Measurements from ENCODE around the gene PCNT.
"Not testable (repeated sequence)": the region's sequence is repeated elsewhere in the genome, so short reads cannot be mapped to it uniquely, and the experiment has no call there.

Gene PCNT

DNA sequence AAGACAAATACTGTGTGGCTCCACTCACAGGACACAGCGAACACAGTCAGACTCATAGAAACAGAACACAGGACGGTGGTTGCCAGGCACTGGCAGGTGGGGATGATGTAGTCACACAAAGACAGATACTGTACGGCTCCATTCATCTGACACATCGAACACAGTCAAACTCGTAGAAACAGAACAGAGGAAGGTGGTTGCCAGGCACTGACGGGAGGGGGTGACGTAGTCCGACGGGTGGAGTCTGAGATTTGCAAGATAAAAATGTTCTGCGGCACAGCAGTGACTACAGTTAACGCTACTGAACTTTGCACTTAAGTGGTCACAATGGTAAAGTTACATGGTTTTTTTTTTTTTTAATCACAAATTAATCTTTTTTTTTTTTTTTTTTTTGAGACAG lies 19.0 kb upstream of the PCNT start:
- no peak for DNase-seq

DNA sequence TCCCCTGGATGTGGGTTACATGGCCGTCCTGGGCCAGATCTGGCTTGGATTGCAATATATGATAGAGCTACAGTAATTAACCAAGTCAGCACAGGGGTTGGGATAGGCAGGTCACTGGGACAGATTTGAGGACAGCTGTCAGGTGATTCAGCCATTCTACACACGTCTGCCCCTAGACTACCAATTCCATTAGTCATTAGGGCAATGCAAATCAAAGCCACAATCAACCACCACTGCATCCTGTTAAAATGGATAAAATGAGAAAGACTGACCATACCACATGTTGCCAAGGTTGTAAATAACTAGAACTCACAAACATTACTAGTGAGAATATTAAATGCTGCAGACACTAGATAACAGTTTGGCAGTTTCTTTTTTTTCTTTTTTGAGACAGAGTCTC lies 16.3 kb upstream of the PCNT start:
- DNase-seq: no peak

DNA sequence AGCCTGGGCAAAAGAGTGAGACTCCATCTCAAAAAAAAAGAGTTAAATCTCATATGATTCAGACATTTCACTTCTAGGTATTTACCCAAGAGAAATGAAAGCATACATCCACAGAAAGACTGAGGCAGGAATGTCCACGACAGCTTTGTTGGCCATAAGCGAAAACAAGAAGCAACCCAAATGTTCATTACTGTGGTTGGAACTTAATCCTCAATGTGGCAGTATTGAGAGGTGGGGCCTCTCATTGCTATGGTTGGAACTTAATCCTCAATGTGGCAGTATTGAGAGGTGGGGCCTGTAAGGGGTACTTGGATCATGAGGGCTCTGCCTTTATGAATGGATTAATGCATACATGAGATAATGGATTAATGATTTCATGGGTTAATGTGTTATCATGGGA lies 15.5 kb upstream of the PCNT start:
- DNase-seq: no peak

DNA sequence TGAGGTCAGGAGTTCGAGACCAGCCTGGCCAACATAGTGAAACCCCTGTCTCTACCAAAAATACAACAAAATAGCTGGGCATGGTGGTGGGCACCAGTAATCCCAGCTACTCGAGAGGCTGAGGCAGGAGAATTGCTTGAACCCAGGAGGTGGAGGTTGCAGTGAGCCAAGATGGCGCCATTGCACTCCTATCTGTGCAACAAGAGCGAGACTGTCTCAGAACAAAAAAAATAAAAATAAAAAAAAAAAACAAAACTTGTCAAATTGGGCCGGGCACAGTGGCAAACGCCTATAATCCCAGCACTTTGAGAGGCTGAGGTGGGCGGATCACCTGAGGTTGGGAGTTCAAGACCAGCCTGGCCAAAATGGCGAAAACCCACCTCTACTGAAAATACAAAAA lies 13.7 kb upstream of the PCNT start:
- not testable (repeated sequence) for DNase-seq

DNA sequence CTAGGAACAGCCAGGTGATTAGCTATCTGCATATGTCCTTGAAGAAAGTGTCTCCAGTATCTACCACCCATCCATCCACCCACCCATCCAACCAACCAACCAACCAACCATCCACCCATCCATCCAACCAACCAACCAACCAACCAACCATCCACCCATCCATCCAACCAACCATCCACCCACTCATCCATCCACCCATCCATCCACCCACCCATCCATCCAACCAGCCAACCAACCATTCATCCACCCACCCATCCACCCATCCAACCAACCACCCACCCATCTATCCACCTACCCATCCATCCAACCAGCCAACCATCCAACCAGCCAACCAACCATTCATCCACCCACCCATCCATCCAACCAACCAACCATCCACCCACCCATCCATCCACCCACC lies 12.4 kb upstream of the PCNT start:
- DNase-seq: no peak

DNA sequence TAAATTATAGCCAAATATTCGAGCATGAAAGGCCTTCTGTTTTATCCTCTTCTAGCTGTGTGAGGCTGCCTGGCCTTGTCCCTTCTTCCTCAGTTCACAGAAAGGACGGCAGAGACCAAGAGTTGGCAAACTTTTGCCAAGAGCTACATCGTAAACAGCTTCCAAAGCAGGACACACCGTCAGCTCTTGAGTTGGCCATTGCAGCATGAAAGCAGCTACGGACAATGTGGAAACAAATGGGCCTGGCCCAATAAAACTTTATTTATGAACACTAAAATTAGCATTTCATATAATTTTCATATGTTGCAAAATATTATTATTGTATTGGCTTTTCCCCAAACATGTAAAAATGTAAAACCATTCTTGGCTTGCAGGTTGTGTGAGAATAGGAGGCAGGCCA lies 11.0 kb upstream of the PCNT start:
- DNase-seq: no peak

DNA sequence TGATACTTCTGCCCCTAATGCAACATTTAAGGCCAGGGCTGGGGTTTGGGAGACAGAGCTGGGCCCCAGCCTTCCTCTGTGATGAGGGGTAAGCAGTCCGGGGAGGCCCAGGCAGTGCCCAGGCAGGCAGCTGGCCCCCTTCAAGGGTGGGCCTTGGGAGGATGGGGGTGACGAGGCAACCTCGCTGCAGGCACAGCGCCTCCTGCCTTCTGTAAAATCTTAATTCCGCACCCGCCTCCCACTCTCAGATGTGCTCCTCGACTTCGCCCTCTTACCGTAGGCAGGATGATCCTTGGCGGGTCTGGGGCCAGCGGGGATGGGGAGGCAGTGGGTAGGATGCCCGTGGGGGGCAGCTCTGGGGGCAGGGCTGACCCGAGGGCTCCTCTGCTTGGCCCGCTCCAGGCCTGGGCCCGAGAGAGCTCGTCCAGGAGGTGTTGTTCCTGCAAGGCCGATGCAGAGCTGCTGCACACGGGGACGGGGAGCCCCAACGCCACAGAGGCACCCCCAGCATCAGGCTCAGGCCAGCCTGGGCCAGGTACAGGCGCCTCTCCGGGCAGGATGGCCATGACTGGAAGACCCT lies 9.4 kb upstream of the PCNT start:
- no peak for DNase-seq

DNA sequence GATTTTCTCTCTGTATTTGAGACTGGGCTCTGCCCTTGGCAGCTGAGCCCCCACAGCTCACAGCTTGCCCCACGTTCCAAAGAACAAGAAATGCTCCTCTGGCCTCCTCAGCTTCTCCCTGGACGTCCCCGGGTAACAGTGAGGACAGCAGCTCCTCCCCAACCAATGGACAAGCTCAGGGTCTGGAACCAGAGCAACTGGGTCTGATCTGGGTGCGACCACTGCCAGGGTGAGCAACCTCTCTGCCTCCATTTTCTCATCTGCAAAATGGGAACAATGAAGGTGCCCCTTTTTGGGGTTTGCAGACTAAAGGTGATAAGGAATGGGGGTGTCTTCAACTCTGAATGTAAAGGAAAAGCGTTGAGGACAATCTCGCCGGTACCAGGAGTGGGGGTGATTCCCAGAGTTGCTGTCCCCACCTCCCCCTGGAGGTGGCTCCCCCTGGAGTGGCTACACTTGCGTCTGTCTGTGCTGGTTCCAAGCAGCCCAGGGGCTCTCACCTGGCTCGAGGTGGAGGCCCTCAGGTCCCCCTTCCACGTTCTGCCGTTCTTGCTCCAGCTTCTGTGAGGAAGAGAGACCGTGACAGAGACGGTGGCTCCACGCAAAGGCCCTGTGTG lies 7.1 kb upstream of the PCNT start:
- no peak for DNase-seq

DNA sequence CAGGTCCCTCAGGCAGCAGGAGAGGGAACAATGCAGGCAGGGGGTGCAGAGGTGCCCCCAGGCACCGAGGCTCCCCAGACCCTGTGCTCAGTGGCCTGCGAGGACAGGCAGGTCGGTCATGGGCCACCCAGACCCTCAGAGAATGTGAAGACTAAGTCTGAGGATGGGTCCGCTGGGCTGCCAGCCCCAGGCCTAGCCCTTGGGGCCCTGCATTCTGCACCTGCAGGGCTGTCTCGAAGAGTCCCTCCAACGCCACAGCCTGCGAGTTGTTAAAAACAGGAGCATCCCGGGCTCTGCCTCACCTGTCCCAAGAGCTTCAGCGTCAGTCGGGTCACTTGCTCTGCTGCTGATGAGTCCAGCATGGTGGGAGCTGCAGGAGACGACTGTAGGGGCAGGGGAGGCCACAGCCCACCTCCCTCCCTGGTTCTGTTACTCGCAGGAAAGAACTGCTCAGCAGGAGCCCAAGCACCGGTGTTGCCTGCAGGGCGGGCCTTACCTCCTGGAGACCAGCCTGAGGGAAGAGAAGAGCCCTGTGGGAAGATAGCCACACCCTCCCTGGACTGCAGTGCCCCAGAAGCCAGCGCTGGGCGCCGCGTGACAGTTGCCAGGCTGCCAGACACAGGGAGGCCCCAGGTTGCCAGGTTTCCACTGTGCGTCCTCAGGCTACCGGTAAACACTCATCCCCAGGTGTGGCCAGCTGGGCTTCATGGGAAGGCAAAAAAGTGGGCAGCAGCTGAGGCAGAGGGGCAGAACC lies 6.1 kb upstream of the PCNT start:
- DNase-seq: no peak

DNA sequence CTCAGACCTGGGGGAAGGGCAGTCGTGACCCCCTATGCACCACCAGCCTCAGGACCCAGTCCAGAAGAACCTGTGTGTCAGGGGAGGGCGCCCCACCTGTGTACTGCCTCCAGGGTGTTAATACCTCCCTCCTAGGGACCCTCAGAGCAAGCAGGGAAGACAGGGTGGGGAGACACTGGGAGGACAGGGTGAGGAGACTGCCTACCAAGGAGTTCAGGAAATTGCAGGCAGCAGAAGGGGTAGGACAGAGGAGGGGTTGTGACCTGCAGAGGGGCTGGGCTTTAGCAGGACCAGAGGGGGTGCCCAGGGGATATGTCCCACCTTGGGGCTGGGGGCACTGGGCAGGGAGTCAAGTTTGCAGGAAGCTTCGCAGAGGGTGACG lies 5.5 kb upstream of the PCNT start:
- DNase-seq: no peak

DNA sequence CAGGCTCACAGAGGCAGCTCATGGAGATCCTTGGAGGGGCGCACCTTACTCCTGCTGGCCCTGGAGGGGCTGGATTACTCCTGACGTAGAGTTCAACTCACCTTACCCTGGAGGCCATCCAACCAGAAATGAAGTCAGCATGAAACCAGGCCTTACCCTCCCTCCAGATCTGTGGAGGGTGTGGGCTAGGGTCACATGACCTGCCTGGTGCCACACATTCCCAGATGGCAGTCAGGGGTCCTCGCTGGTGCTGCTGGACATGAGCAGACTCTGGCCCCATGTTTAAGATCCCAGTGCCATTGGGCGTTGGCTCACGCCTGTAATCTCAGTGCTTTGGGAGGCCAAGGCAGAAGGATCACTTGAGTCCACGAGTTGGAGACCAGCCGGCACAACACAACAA lies 4.8 kb upstream of the PCNT start:
- no peak for DNase-seq

DNA sequence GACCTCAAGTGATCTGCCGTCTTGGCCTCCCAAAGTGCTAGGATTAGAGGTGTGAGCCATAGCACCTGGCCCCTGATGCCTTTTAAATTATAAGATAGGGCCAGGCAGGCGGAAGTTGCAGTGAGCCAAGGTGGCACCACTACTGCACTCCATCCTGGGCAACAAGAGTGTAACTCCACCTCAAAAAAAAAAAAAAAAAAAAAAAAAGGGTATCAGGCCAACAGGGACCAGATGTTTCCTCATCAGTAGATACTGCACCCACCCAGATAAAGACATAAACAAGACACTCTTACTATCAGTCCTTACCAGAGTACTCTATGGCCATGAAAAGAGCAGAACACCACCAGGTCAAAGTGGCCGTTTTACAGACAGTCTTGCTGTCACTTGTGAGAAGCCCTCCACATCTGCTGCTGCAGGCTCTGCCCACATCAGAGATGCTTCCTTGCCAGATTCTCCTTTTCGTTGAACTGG lies 3.6 kb upstream of the PCNT start:
- DNase-seq: no peak

DNA sequence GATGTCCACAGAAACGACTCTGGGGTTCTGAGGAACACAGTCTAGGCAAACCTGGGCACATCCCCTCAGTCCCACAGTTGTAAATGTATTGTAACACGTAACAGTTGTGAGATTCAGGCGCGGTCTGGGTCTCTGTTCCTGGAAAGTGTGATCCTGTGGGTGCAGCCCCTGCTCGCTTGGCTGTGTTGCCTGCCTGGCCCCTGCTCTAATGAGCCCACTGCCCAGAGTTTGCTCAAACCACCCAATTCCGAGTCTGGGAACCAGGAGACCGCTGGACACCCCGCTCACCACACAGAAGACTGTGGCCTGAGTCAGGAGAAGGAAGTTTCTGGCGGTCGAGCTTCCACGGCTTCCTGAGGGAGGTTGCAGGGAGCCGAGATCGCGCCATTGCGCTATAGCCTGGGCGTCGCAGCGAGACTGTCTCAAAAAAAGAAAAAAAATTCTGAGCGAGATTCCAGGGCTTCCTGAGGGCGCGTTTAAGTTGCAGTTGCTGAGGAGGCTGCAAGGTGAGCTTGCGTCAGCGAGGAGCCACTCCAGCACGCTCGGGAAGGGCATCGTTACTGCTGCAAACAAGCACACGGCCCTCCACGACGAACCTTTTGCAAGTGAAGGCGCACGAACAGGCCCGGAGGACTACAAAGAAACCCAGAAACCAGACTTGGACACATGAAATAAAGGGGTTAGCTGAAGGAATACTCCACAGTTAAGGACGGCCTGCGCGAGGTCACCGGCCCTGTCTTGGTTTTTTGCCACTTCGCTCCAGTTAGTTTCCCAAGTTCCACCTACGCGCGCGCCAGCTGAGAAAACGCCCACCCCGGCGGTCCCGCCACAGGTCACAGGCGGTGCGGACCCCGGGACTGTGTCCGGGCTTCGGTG lies 1.4 kb upstream of the PCNT start:
- DNase-seq: peak; percentile 41

DNA sequence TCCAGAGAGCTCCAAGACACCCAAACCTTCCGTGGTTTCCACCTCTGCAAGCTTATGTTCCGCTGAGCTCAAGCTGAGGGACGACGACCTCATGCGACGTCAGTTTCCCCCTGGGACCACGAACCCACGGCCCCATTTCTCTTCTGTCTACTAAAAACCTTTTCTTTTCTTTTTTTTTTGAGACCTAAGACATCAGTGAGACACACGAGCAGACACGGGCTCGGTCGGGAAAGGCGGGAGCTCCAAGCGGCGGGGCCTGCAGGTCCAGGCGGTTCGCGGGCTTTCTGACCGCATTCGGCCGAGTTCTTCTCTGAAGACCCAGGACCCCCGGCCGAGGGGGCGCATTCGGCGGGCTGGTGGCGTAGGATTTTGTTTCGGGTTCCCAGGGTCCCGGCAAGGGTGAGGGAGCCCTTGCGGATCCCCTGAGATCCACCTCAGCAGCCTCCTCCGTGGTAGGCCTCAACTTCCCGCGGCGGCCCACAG lies 688 bp upstream of the PCNT start:
- DNase-seq: peak; percentile 55

DNA sequence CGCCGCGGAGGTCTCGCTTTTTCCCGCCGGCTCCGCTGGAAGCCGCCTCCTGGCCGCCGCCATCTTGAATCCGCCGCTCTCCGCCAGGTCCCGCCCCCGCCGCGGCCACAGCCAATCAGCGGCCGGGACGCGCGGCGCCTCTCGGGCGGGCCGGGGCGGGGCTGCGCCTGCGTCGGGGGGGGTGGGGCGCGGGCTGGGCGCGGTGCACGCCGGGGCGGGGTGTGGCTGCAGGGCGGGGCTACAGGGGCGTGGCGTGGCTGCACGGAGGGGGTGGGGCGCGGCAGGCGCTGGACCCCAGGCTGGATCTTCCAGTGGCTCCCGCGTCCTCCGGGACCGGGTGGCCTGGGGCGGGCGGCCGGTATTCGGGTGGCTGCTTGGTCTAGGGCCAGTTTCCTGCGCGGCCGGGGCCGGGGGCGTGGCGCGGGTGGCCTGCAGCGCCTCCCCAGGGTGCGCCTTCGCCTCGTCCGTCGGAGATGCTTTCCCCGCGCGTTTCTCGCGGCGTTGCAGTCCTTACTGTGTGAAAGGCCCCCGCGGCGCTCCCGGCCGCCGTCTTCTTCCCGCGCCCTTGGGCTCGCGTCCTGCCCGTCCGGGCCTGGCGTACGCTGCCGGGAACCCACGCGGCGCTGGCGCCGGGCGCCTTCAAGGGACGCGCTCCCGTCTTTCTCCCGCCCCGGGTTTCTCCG lies 575 bp downstream of the PCNT start:
- peak; percentile 90 for DNase-seq

DNA sequence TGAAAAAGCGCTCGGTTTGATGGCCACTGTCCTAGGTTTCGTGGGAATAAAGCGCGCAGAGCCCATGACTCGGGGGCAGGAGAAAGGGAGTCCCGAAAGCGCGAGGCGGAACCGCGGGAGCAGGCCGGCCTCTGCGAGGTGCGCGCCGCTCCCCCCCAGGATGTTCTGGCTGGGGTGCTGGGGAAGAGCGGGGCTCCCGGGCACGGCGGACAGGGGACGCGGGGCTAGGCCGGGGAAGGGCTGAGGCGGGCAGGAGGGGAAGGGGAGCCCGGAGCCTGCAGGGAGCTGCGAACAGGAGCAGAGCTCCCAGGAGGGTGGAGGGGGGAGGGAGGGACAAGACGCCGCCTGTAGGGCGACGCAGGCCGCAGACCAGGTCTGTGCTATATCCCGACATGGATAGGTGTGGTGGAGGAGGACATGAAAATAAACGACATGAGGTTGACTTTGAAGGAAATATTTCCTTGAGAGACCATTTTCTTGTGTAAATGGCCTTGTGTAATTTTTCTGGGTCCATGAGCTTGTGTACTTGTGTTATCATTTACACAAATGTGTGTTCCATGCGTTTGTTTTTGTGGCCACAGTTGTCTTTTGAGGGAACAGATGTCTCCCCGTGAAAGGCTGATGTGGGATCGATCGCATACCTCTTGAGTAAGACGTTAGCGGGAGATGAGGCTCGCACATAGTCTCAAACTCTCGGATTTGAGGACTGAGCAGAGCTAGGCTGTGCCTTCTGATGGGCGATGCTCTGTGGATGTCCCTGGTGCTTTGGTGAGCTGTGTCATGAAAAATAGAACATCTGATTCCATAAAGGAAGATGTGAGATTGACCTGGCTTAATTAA lies 1.3 kb downstream of the PCNT start:
- DNase-seq: peak; percentile 52

DNA sequence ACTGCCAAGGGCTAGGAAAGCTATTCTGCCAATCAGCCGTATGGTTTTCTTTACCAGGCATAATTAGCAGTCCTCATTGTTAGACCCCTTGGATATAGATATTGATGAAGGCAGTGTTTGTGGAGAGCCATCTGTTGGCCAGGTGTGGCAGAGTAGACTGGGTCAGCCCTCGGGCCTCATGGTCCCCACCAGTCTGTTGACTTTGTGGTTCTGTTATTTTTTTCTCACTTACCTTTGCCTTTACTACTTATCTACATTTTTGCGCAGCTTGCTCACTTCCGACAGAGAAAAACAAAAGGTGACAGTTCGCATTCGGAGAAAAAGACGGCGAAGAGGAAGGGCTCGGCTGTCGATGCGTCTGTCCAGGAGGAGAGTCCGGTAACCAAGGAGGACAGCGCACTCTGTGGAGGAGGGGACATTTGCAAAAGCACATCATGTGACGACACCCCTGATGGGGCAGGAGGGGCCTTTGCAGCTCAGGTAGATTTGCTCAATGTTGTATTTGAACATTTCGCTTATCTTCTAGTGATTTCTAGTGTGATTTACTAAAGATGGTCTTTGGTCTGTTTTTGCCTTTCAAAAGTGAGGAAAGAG lies 2.3 kb downstream of the PCNT start:
- DNase-seq: no peak

DNA sequence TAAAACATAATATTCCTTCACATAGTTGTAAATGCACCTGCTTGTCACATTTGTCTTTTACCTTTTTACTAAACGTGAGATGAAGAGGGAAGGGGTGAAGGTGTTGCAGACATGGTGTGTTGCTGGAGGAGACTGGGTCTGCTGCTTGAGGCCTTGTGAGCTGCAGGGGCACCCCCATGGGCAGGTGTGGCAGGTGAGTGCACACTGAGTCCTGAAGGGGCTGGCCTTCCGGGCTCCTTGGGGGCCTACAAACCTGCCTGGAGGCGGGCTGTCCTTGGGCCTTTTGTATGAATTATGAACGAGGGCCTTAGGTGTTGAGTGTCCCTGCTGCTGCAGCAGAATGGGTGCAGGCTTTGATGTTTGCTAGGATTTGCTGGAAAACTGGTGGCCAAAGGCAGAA lies 3.8 kb downstream of the PCNT start:
- no peak for DNase-seq

DNA sequence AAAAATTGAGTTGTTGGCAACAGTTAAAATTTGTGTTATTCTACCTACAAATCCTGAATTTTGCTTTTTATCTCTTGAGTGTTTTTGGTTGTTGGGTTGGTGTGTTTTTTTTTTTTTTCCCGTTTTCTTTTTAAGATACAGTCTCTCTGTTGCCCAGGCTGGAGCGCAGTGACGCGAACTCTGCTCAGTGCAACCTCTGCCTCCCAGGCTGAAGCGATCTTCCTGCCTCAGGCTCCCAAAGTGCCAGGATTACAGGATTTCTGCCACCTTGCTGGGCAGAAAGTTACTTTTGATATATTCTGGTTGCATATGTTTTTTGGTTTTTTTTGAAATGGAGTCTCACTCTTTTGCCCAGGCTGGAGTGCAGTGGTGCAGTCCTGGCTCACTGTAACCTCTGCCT lies 4.2 kb downstream of the PCNT start:
- no peak for DNase-seq

DNA sequence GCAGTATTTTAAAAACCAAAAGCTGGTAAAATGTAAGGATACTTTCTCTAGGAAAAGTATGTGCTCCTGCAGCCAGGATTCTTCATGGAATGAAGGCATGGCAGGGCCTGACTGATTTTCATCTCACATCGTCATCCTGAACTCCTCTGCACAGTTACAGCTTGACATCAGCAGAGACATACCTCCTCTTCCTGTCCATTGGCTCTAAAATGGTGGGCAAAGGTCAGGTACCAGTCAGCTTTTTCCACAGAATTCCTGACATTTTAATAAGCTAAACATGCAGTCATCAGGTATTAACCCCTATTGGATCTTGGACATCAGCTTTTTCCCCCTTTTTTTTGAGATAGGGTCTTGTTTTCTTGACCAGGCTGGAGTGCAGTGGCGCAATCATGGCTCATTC lies 5.8 kb downstream of the PCNT start:
- DNase-seq: no peak
